Upper lobe of left lung (tissue), 6 donors: ENCODE data around the gene GPR84. TPM values are rescaled to one million over a fixed set of nuclear protein-coding genes. Genes with fewer than 3 reads are reported as not detected.
"Not testable (repeated sequence)": the region's sequence is repeated elsewhere in the genome, so short reads cannot be mapped to it uniquely, and the experiment has no call there.

ENCODE experiments used
- ATAC-seq, 2 donors: fragments of 200-7000 bp; cut with Tn5 transposase; one replicate each; pipeline ENCODE4 v1.9.1; 2022; ENCODE audit warnings: mild to moderate bottlenecking in 2 of 2, moderate library complexity in 2 of 2; ENCODE audit not compliant: low FRiP score in 2 of 2
- DNase-seq, 2 donors: peaks; one replicate each; pipeline ENCODE4 v3.0.0-alpha.2; 2019 to 2020
- H3K27ac ChIP-seq, 4 donors: fragments of 200-600 bp; sonication (generic); one replicate each; pipeline ENCODE4 v1.5.1; 2016 to 2019
- H3K27me3 ChIP-seq, 4 donors: fragments of 200-600 bp; sonication (generic); one replicate each; pipeline ENCODE4 v1.5.1; 2017 to 2019
- H3K36me3 ChIP-seq, 4 donors: fragments of 200-600 bp; sonication (generic); one replicate each; pipeline ENCODE4 v1.5.1; 2016 to 2019
- H3K4me1 ChIP-seq, 4 donors: fragments of 200-600 bp; sonication (generic); one replicate each; pipeline ENCODE4 v1.5.1; 2018 to 2019
- H3K4me3 ChIP-seq, 4 donors: fragments of 200-600 bp; sonication (generic); one replicate each; pipeline ENCODE4 v1.5.1; 2017 to 2019; ENCODE audit warnings: mild to moderate bottlenecking in 2 of 4, moderate library complexity in 1 of 4
- H3K9me3 ChIP-seq, 4 donors: fragments of 200-600 bp; sonication (generic); one replicate each; pipeline ENCODE4 v1.5.1; 2018 to 2019
- EP300 ChIP-seq, 4 donors: sonication (generic); formaldehyde crosslinking; IDR thresholded peaks; one replicate each; pipeline ENCODE4 v1.5.1; 2017; ENCODE audit warnings: antibody characterized with exemption in 4 of 4, control low read depth in 2 of 4
- POLR2A ChIP-seq, 4 donors: fragments of 450-650 bp; IDR thresholded peaks; one replicate each; pipeline ENCODE4 v1.5.1; 2016 to 2017; ENCODE audit warnings: antibody characterized with exemption in 4 of 4, mild to moderate bottlenecking in 2 of 4
- POLR2AphosphoS5 ChIP-seq, 2 donors: sonication (generic); formaldehyde crosslinking; IDR thresholded peaks; one replicate each; pipeline ENCODE4 v1.5.1; 2017; ENCODE audit warnings: antibody characterized with exemption in 2 of 2
- WGBS, 2 donors: methylation state at CpG; one replicate each; pipeline ENCODE4 v1.1.5; 2017 to 2018; 5-methylcytosine and 5-hydroxymethylcytosine counted together
- total RNA-seq, 6 donors: library from RNA; depleted of rRNA in 4 of 6; stranded (reverse); fragments of >200 nt in 4 of 6; gene quantifications; one replicate each; pipeline versions ENCODE4 v1.1.0 to v1.2.1, GENCODE V29; 2016 to 2021
- TF ChIP-seq, protein P1 (sequence below), 6 experiments: fragments of 450-650 bp in 4 of 6; fragments of 200-600 bp in 2 of 6; sonication (generic) in 2 of 6; IDR thresholded peaks; one replicate each; pipeline ENCODE4 v1.5.1; 2016 to 2019; ENCODE audit warnings: antibody characterized with exemption in 6 of 6
- donor health status: DM: no; HTN: no; CAD: no; lungs with moderate emphysema.
- donor health status: DM: no; HTN: yes; CAD: no; lungs with severe emphysema.

Gene GPR84
- total RNA-seq, 6 donors from 2014 or later, result 0.39 to 2.1 (median 1.1) TPM; not detected in 2

DNA sequence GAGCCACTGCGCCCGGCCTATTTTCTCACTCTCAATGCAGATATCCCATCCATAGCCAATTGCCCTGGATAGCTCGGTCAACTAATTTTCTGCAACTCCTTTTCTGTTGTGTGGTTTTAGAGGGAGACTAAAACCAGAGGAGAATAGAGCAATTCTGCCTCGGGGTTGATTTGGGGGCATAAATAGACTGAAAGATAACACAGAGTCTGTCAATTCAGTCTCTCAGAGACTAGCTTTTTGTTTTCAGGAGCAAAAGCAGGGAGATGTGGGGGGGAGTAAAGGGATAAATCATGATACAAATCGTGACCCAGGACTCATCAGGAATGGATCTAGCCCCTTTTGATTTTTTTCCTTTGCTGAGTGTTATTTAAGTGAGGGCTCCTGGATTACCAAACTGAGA is 32.8 kb downstream of the GPR84 start:
- Histone ChIP-seq H3K4me1 (peaks cover 50 to 94% (median 53%) of the 10 kb centered on the region in 4 donors), H3K27me3 (no peaks in the 10 kb centered on the region), H3K36me3 (peaks cover 0 to 11% (median 0%) of the 10 kb centered on the region in 4 donors), H3K4me3 (no peak overlapping the region), H3K9me3 (no peaks in the 10 kb centered on the region), H3K27ac (peak overlapping the region in 1 of 4 donors; percentile 30)
- TF ChIP-seq, protein P1, sequence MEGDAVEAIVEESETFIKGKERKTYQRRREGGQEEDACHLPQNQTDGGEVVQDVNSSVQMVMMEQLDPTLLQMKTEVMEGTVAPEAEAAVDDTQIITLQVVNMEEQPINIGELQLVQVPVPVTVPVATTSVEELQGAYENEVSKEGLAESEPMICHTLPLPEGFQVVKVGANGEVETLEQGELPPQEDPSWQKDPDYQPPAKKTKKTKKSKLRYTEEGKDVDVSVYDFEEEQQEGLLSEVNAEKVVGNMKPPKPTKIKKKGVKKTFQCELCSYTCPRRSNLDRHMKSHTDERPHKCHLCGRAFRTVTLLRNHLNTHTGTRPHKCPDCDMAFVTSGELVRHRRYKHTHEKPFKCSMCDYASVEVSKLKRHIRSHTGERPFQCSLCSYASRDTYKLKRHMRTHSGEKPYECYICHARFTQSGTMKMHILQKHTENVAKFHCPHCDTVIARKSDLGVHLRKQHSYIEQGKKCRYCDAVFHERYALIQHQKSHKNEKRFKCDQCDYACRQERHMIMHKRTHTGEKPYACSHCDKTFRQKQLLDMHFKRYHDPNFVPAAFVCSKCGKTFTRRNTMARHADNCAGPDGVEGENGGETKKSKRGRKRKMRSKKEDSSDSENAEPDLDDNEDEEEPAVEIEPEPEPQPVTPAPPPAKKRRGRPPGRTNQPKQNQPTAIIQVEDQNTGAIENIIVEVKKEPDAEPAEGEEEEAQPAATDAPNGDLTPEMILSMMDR (IDR thresholded peaks at IDR 0.05), result no peak
- TF ChIP-seq EP300 (IDR thresholded peaks at IDR 0.05), result no peak
- TF ChIP-seq POLR2A (IDR thresholded peaks at IDR 0.05), result no peak
- TF ChIP-seq POLR2AphosphoS5 (IDR thresholded peaks at IDR 0.05), result no peak
- 91% methylated on average over 5 of the region's 5 CpGs for WGBS, 2 donors
- no peak for DNase-seq
- ATAC-seq, result no peak

DNA sequence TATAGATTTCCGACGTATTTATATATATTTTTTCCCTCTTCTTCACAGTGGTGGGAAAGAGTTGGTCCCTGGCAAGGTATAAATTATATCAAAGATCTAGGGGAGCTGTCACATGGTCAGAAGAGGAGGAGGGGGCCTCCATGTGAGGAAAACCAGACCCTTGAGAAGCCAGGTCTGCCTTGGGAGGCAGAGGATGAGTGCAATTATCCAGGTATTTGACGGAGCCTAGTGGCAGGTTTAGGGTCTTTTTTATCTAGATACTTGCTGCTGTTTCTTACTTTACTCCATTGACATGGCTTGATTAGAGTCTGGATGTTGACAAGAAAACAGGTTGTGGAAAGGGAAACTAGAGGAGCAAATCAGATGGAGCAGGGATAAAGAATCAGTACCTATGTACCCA is 33.8 kb downstream of the GPR84 start:
- Histone ChIP-seq H3K36me3 (peaks cover 0 to 11% (median 0%) of the 10 kb centered on the region in 4 donors), H3K4me3 (no peak overlapping the region), H3K27ac (peak overlapping the region in 2 of 4 donors; percentile 10 to 30), H3K9me3 (no peaks in the 10 kb centered on the region), H3K4me1 (peaks cover 57 to 94% (median 60%) of the 10 kb centered on the region in 4 donors), H3K27me3 (no peaks in the 10 kb centered on the region)
- ATAC-seq (no peak), DNase-seq (no peak)
- 64 to 70% methylated on average over 3 of the region's 3 CpGs for WGBS, 2 donors
- TF ChIP-seq EP300 (IDR thresholded peaks at IDR 0.05), result no peak
- TF ChIP-seq, protein P1 (IDR thresholded peaks at IDR 0.05), result no peak
- TF ChIP-seq POLR2AphosphoS5 (IDR thresholded peaks at IDR 0.05), result no peak
- TF ChIP-seq POLR2A (IDR thresholded peaks at IDR 0.05), result no peak

DNA sequence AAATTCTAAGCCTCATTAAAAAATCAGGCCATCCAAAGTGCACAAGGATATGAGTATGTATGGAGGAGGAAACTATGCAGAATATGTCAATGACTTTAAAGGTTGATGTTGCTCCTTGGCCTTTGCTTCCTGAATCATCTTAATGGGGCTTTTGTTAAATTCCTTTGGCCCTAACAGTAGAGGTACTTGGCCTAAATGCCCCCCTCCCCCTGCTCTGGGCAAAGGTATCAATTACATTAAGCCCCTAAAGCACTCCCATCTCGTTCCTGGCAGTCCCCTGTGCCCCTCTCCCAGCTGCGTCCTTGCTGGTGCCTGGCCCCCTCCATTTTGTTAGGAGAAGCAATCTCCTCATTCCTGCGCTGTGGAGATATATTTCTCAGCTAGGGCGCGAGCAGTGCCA is 34.5 kb downstream of the GPR84 start:
- no peaks in the 10 kb centered on the region for H3K27me3 ChIP-seq
- H3K9me3 ChIP-seq, result no peaks in the 10 kb centered on the region
- H3K4me3 ChIP-seq, result no peak overlapping the region
- no peak for DNase-seq
- TF ChIP-seq POLR2AphosphoS5 (IDR thresholded peaks at IDR 0.05) (no peak), EP300 (IDR thresholded peaks at IDR 0.05) (no peak), POLR2A (IDR thresholded peaks at IDR 0.05) (no peak)
- TF ChIP-seq, protein P1 (IDR thresholded peaks at IDR 0.05), result no peak
- H3K27ac ChIP-seq, result peak overlapping the region in 3 of 4 donors; percentile 6 to 70 (median 32)
- ATAC-seq, result no peak
- H3K4me1 ChIP-seq, result peaks cover 54 to 93% (median 58%) of the 10 kb centered on the region in 4 donors
- peaks cover 0 to 11% (median 0%) of the 10 kb centered on the region in 4 donors for H3K36me3 ChIP-seq
- WGBS, 2 donors, result 77 to 83% methylated on average over 5 of the region's 5 CpGs

DNA sequence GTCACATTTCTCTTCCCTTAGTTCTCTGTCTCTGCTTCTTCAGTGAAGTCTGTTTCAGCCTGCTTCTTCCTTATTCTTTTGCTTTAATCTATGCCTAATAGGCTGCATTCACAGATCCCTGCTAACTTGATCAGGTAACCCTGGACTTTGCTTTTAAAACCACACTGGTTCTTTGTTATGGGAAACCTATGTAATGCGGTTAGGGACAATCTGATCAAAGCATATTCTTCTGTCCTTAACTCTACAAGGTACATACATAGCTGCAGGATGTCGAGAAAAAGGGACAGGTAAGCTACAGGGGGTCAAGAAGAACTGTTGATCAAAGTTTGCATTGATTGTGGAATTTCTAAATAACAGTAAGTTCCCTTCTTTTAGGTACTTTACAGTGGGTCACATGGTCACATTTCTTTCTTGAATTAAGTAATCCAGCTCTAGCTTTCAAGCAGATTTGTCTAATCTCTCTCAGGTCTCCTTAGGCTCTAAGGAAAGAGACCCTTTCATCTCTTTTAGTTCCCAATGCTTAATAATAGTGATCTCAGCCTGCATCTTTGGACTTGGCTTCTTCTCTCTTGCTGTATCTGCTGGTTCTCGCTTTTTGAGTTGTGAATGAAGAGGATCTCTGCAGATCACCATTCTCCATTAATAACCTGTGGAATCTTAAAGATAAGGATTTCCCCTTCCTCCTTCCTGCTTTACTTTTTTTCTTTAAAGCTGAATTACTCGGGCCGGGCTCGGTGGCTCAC is 35.5 kb downstream of the GPR84 start:
- WGBS, 2 donors, result 69% methylated on average over 6 of the region's 6 CpGs
- H3K9me3 ChIP-seq, result no peaks in the 10 kb centered on the region
- DNase-seq, result no peak
- TF ChIP-seq POLR2A (IDR thresholded peaks at IDR 0.05) (no peak), EP300 (IDR thresholded peaks at IDR 0.05) (no peak), POLR2AphosphoS5 (IDR thresholded peaks at IDR 0.05) (no peak)
- TF ChIP-seq, protein P1 (IDR thresholded peaks at IDR 0.05), result no peak
- H3K36me3 ChIP-seq, result peaks cover 0 to 11% (median 0%) of the 10 kb centered on the region in 4 donors
- ATAC-seq, result no peak
- H3K27ac ChIP-seq, result peak overlapping the region in 3 of 4 donors; percentile 17 to 74 (median 70)
- H3K4me1 ChIP-seq, result peaks cover 58 to 88% (median 61%) of the 10 kb centered on the region in 4 donors
- no peak overlapping the region for H3K4me3 ChIP-seq
- no peaks in the 10 kb centered on the region for H3K27me3 ChIP-seq

DNA sequence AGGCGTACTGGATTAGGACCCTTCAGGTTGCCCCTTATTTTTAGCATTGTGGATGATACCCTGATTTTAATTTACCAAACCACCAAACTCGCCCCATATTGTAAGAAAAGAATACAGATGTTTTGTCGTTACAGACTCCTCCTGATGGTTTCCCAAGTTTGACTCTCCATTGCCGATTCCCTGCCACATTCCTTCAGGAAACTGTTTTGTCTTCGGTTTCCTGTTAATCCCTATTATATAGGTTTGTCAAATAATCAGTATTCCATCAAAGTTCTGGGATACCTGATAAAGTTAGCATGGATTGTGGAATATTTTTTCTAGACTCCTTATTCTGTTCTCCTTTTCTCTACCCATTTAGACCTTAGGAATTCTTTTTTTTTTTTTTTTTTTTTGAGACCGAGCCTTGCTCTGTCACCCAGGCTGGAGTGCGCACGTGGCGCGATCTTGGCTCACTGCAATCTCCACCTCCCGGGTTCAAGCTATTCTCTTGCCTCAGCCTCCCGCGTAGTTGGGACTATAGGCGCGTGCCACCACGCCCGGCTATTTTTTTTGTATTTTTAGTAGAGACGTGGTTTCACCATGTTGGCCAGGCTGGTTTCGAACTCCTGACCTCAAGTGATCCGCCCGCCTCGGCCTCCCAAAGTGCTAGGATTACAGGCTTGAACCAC is 38.7 kb downstream of the GPR84 start:
- H3K4me3 ChIP-seq, result peak overlapping the region; percentile 70 to 86 (median 78)
- not testable (repeated sequence) for H3K9me3 ChIP-seq, H3K27me3 ChIP-seq, DNase-seq, ATAC-seq
- H3K4me1 ChIP-seq, result peaks cover 47 to 57% (median 52%) of the 10 kb centered on the region in 4 donors
- H3K27ac ChIP-seq, result peak overlapping the region; percentile 85 to 94 (median 92)
- H3K36me3 ChIP-seq, result peaks cover 0 to 11% (median 0%) of the 10 kb centered on the region in 4 donors
- WGBS, 2 donors, result 44 to 46% methylated on average over 22 of the region's 22 CpGs
